Heart right ventricle (tissue), 16 donors: Measurements from ENCODE around the gene CCDC87. TPM values are rescaled to one million over a fixed set of nuclear protein-coding genes. Genes with fewer than 3 reads are reported as not detected.

Experiments used
- ATAC-seq, 8 donors: fragments of 200-7000 bp; cut with Tn5 transposase; one replicate each; pipeline ENCODE4 v1.9.1; 2020; ENCODE audit warnings: mild to moderate bottlenecking in 8 of 8, moderate library complexity in 8 of 8, moderate number of reproducible peaks in 1 of 8
- DNase-seq, 2 donors: peaks; one replicate each; pipeline ENCODE4 v3.0.0-alpha.2; 2020
- H3K27ac ChIP-seq, 10 donors: fragments of 200-600 bp; sonication (generic) in 2 of 10; one replicate each; pipeline versions ENCODE4 v1.5.0 to v1.8.0; 2020 to 2022; ENCODE audit warnings: mild to moderate bottlenecking in 3 of 10
- H3K27me3 ChIP-seq, 7 donors: fragments of 200-600 bp; one replicate each; pipeline ENCODE4 v1.8.0; 2021 to 2022; ENCODE audit warnings: mild to moderate bottlenecking in 2 of 7
- H3K36me3 ChIP-seq, 9 donors: fragments of 200-600 bp; sonication (generic) in 1 of 9; one replicate each; pipeline versions ENCODE4 v1.5.0 to v1.8.0; 2020 to 2022; ENCODE audit warnings: mild to moderate bottlenecking in 2 of 9
- H3K4me1 ChIP-seq, 9 donors: fragments of 200-600 bp; sonication (generic) in 1 of 9; one replicate each; pipeline versions ENCODE4 v1.5.0 to v1.8.0; 2020 to 2022; ENCODE audit warnings: mild to moderate bottlenecking in 4 of 9
- H3K4me3 ChIP-seq, 10 donors: fragments of 200-600 bp; sonication (generic) in 2 of 10; one replicate each; pipeline versions ENCODE4 v1.5.0 to v1.8.0; 2020 to 2022; ENCODE audit warnings: mild to moderate bottlenecking in 7 of 10, moderate library complexity in 2 of 10
- H3K9me3 ChIP-seq, 11 donors: fragments of 200-600 bp in 10 of 11; sonication (generic) in 2 of 11; one replicate each; pipeline versions ENCODE4 v1.5.0 to v1.8.0; 2013 to 2022; ENCODE audit warnings: mild to moderate bottlenecking in 2 of 11, control low read depth in 1 of 11, moderate library complexity in 1 of 11
- CTCF ChIP-seq, 9 donors: fragments of 200-600 bp; sonication (generic) in 2 of 9; IDR thresholded peaks; one replicate each; pipeline versions ENCODE4 v1.5.0 to v1.8.0; 2021 to 2022; ENCODE audit warnings: antibody characterized with exemption in 9 of 9, mild to moderate bottlenecking in 5 of 9, moderate library complexity in 1 of 9
- WGBS, 2 donors: extraction: QIAGEN DNeasy Blood & Tissue Kit; methylation state at CpG; one replicate each; pipeline ENCODE4 v1.1.7; 2013; ENCODE audit warnings: inconsistent platforms in 1 of 2; 5-methylcytosine and 5-hydroxymethylcytosine counted together
- intact Hi-C, 10 donors: fragments of 100-400 bp; cut with DNase I; formaldehyde crosslinking; loops; one replicate each; pipeline versions ENCODE4 v1.11.1 to v1.14.2; 2022
- polyA plus RNA-seq, 2 donors: library from polyadenylated mRNA; stranded (reverse); fragments of 200-250 nt; gene quantifications; one replicate each; pipeline ENCODE4 v1.2.3, GENCODE V29; 2013
- total RNA-seq, 10 donors: library from RNA; stranded (reverse); fragmentation: NEBNext Ultra II Directional in 3 of 10; extraction: Animal tissue kit (Norgen Biotek cat#: 25700) in 3 of 10; gene quantifications; one replicate each; pipeline versions ENCODE4 v1.2.1 to v1.2.4, GENCODE V29; 2021 to 2023
- donor health status: Arrhythmogenic right ventricular cardiomyopathy.
- donor health status: ischemic (EF 13 %, LVEDD 7.1; RV severe dilation, severe dysfunction).
- donor health status: healthy with polysubstance abuse.
- donor health status: DM: no; HTN: yes; CAD: no.
- donor health status: DM: no; HTN: no; CAD: no.
- donor health status: ischemic (EF 25% LVEDD 6.9; RV normal size, moderate dysfunction).
- donor health status: ischemic (EF 25% LVEDD 5.7; RV mildly dilated, moderate dysfunction).
- donor health status: healthy.
- donor health status: DM: yes; HTN: yes; CAD: no.
- donor health status: Ischemic cardiomyopathy.
- donor health status: ischemic (EF 35%, LVEDD 5.7; RV mildly dilated, moderate dysfunction).
- donor health status: nonischemic (EF 11% LVEDD 7.7; RV severe dilation, severe dysfunction).
- donor health status: DM: yes; HTN: yes; CAD: no.
- donor health status: PGD.
- donor health status: ischemic (EF 29% LVEDD 5.4; RV normal size, mild dysfunction).
- donor health status: nonischemic (EF 23%, LVEDD 6.1; RV moderate dilation, normal function).

CCDC87 gene
- total and polyA plus RNA-seq, 12 donors, result 0.14 to 0.66 (median 0.33) TPM

- WGBS, 2 donors, result 12 to 15% methylated on average over 25 of the region's 25 CpGs
- TF ChIP-seq CTCF (IDR thresholded peaks at IDR 0.05), result peak; percentile 70 to 88 (median 85)
- DNase-seq (peak; percentile 82 to 85), ATAC-seq (peak; percentile 88 to 94 (median 92))
- Histone ChIP-seq H3K9me3 (peaks cover 0 to 13% (median 0%) of the 10 kb centered on the region in 11 donors), H3K27me3 (no peaks in the 10 kb centered on the region), H3K36me3 (no peaks in the 10 kb centered on the region), H3K4me1 (peaks cover 0 to 8% (median 6%) of the 10 kb centered on the region in 9 donors), H3K4me3 (no peak overlapping the region), H3K27ac (no peak overlapping the region)
- intact Hi-C loops, result loop anchor here in 9 of 10 donors (1.0 to 10.0 kb wide), 7 partner anchors 98 to 266 kb away; partner anchors contain the start of genes RBM4B (in 1 of the 9) and RCE1 (in 1 of the 9)
Measured at GRCh38 chr11:66579017-66579606, 13.8 kb downstream of the CCDC87 start.

- Histone ChIP-seq H3K4me3 (no peak overlapping the region), H3K9me3 (no peaks in the 10 kb centered on the region), H3K27ac (no peak overlapping the region), H3K36me3 (peaks cover 0 to 5% (median 0%) of the 10 kb centered on the region in 9 donors), H3K27me3 (peaks cover 0 to 22% (median 0%) of the 10 kb centered on the region in 7 donors), H3K4me1 (peaks cover 3 to 14% (median 13%) of the 10 kb centered on the region in 9 donors)
- ATAC-seq, result no peak
- intact Hi-C loops, result loop anchor here in 6 of 10 donors (5.0 to 10.0 kb wide), 3 partner anchors 116 to 274 kb away; partner anchors contain the start of gene RCE1 (in 1 of the 6)
- whole genome bisulfite sequencing, 2 donors, result 68 to 76% methylated on average over 2 of the region's 2 CpGs
- no peak for DNase-seq
- no peak for TF ChIP-seq CTCF (IDR thresholded peaks at IDR 0.05)
Measured at GRCh38 chr11:66570850-66571180, 22.0 kb downstream of the CCDC87 start.

GRCh38 chr11:66570079-66570849 lies 22.6 kb downstream of the CCDC87 start:
- no peak for DNase-seq
- intact Hi-C loops, result loop anchor here in 6 of 10 donors (5.0 to 10.0 kb wide), 3 partner anchors 117 to 275 kb away; partner anchors contain the start of gene RCE1 (in 1 of the 6)
- H3K27ac ChIP-seq, result no peak overlapping the region
- H3K4me3 ChIP-seq, result no peak overlapping the region
- peaks cover 3 to 14% (median 13%) of the 10 kb centered on the region in 9 donors for H3K4me1 ChIP-seq
- WGBS, 2 donors, result 55 to 61% methylated on average over 5 of the region's 5 CpGs
- peaks cover 0 to 11% (median 0%) of the 10 kb centered on the region in 9 donors for H3K36me3 ChIP-seq
- H3K27me3 ChIP-seq, result peaks cover 0 to 22% (median 0%) of the 10 kb centered on the region in 7 donors
- no peak for ATAC-seq
- TF ChIP-seq CTCF (IDR thresholded peaks at IDR 0.05), result no peak
- no peaks in the 10 kb centered on the region for H3K9me3 ChIP-seq

DNA sequence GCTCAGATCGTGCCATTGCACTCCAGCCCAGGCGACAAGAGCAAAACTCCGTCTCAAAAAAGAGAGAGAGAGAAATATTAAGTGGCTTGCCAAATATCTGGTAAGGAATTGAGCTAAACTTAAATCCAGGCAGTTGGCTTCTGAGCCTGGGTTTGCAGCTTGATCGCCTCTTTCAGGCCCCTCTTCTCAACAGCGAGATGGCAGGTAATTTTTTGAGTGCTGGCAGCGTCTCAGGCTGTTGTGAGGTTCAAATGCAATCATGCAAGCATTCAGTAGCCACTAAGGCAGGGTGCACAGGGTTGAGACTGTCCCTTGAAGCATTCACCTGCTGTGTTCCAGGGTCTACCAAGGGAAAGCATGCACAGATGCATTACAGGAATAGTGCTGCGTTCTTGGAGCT lies 23.8 kb downstream of the CCDC87 start:
- intact Hi-C loops, result loop anchor here in 1 of 10 donors (2.0 kb wide), 1 partner anchor 22 kb away; the partner anchor contains the start of genes ACTN3 and ZDHHC24
- Histone ChIP-seq H3K36me3 (peaks cover 0 to 18% (median 0%) of the 10 kb centered on the region in 9 donors), H3K27ac (no peak overlapping the region), H3K9me3 (no peaks in the 10 kb centered on the region), H3K4me3 (peak overlapping the region in 1 of 10 donors; percentile 70), H3K4me1 (peaks cover 3 to 14% (median 13%) of the 10 kb centered on the region in 9 donors), H3K27me3 (peaks cover 0 to 22% (median 0%) of the 10 kb centered on the region in 7 donors)
- TF ChIP-seq CTCF (IDR thresholded peaks at IDR 0.05), result no peak
- DNase-seq (no peak), ATAC-seq (no peak)
- WGBS, 2 donors, result 85 to 87% methylated on average over 7 of the region's 7 CpGs
